ENCODE data around the gene FAM72A.
"Not testable (repeated sequence)": the region's sequence is repeated elsewhere in the genome, so short reads cannot be mapped to it uniquely, and the experiment has no call there.

DNA sequence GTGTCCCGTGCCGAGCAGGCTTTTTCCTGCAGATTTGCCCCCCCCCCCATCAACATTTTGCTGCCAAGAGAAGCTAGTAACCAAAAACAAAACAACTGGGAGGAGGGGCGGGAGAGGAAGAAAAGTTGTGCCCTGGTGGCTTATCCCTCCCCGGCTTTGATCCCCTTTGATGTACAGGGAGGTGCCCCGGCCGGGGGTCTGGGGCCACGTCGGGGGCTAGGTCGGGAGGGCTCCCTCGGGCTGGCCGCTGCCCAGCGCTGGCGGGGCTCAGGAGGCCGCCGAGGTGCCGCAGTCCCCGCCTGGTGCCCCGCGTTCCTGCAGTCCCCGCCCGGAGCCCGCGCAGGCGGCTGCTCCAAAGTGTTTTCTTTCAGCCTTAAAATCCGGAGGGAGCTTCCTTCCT lies 2.2 kb upstream of the FAM72A start:
- not testable (repeated sequence) for TF ChIP-seq POLR2A (IDR thresholded peaks at IDR 0.05; ENCODE audit: low read depth, low read length); TAF1 (IDR thresholded peaks at IDR 0.05; ENCODE audit: borderline replicate concordance, low read depth, low read length); POLR2AphosphoS5 (IDR thresholded peaks at IDR 0.05; ENCODE audit: low read depth, low read length)
